IPS-11a (cell line): Measurements from ENCODE around the gene PRDM16.

Source experiments
- H3K4me3 ChIP-seq: one replicate; pipeline ENCODE4 v1.5.1; 2013; ENCODE audit warnings: low read depth, low read length, control low read depth

Gene PRDM16

DNA sequence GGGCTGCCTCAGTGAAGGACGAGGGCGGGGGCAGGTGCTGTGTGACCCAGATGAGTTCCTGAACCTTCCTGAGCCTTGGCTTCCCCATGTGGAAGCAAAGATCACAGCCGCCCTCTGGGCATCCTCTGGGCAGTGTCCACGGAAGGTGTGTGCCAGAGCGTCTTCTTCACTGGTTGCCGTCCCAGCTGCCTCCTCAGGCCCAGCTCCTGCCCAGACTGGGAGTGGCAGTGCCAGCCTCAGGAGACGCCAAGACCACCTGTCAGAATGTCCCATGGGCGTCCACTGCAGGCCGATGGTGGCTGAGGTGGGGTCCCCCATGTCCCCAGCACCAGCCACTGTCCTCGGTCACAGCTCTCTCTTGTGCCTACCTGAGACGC is 395.6 kb downstream of the PRDM16 start:
- H3K4me3 ChIP-seq = no peak overlapping the region

DNA sequence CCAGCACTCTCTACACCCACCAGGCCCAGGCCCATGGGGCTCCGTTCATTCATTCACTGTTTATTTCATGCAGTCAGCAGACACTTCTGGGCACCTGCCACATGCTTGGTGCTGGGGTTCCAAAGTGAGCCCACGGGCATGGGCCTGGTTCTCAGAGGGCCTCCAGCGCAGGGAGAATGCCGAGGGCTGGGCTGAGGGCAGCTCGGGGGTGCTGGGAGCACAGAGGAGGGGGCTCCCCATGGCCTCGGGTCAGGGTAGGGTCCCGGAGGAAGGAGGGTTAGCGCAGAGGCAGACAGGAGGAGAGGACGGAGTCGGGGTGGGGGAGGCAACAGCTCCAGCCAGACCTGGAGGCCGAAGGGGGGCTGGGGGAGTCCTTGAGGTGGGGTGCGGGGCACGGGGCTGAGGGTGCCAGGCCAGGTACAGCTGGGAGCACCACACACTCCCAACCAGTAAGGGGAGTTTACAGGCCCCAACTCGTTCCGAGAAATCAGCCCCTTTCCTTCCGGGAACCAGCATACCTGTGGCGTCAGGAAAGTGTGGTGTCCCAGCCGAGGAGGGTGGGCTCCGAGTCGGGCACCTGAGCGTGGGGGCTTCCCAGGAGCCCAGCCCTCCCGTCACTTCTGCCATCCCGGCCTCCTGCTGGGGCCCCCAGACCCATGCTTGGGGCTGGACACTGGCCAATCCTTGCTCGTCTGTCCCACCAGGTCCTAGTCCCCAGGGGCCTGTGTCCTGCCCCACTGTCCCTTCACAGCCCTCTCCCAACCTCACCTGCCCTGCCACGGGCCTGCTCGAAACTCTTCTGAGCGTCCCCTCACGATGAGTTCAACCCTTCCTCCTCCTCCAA is 396.3 kb downstream of the PRDM16 start:
- H3K4me3 ChIP-seq = no peak overlapping the region

DNA sequence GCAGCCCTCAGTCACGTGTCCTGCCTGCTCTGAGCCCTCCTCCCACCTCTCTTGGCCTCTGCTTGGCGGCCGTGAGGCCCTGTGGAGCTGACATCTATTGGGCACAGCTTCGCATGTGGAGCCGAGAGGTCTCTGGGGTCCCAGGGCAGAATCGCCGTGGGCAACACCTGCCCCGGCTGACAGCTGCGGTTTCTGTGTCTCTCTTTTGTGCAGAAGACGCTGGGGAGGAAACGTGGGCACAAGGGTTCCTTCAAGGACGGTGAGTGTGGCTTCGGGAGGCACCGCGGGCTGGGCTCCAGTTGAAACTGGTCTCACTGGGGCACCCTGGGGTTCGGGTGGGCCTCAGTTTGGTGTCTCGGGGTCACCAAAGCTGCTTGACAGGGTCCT is 396.9 kb downstream of the PRDM16 start:
- no peak overlapping the region for H3K4me3 ChIP-seq

- H3K4me3 ChIP-seq = no peak overlapping the region
Measured at GRCh38 chr1:3466366-3467075, 397.5 kb downstream of the PRDM16 start.

DNA sequence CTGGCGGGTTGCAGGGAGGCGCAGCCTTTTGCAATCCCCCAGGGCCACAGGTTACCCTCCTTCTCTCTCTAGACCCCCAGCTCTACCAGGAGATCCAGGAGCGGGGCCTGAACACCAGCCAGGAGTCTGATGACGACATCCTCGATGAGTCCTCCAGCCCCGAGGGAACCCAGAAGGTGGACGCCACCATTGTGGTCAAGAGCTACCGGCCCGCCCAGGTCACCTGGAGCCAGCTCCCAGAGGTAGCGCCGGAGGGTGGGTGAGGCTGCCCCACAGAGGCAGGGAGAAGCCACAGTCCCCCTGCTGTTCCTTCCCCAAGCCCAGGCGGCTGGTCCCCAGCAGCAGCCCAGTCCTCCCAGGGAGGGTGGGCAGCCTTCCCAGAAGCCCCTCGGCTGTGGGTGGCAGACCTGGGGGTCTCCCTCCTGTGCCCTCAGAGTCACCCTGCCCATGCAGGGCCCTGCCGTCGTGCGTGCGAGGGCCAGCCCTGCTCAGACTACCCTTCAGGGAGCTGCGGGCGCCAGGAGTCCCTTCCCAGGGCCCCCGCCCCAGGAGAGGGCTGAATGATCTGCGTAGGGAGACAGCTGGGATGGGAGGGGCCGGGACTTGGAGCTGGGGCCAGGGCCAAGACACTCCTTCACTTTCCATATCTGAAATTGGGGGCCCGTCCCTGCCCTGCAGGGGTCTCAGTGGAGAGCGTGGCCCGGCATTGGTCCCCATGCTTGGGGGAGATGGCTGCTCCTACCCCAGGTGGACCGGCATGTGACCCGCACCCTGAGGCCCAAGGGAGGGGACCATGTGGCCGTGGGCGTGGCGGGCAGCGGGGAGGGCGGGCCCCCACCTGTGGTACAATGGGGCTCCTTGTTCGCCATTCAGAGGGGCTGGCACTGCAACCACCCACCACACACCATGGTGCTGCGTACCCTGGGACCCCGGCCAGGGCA is 398.4 kb downstream of the PRDM16 start:
- no peak overlapping the region for H3K4me3 ChIP-seq

GRCh38 chr1:3468236-3469103 is 399.5 kb downstream of the PRDM16 start:
- no peak overlapping the region for H3K4me3 ChIP-seq

DNA sequence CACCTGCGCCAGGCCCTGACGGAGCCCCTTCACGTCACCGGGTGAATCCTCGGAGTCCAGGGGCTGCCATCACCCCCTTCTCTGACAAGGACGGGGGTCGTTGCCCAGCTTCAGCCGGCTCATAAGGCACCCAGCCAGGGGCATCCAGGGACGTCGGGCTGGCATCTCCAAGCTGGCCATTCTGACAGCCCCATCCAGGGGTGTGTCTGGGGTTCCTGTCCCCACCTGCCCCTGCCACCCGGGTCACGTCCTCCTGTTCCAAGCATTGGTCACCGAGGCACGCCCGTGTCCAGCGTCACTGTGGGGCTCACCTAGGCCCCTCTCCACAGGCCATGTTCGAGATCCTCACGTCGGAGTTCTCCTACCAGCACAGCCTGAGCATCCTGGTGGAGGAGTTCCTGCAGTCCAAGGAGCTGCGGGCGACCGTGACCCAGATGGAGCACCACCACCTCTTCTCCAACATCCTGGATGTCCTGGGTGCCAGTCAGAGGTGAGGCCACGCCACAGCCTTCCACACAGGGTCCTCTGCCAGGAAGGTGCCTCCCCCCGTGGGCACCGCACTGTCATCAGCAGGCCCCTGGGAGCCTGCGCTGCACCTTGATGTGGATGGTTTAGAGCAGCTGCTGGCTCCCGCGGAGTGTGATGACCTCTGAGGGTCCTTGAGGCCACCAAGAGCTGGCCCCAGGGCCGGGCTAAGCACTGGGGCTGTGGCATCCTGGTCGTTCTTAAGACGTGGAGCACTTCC is 400.3 kb downstream of the PRDM16 start:
- H3K4me3 ChIP-seq = no peak overlapping the region

DNA sequence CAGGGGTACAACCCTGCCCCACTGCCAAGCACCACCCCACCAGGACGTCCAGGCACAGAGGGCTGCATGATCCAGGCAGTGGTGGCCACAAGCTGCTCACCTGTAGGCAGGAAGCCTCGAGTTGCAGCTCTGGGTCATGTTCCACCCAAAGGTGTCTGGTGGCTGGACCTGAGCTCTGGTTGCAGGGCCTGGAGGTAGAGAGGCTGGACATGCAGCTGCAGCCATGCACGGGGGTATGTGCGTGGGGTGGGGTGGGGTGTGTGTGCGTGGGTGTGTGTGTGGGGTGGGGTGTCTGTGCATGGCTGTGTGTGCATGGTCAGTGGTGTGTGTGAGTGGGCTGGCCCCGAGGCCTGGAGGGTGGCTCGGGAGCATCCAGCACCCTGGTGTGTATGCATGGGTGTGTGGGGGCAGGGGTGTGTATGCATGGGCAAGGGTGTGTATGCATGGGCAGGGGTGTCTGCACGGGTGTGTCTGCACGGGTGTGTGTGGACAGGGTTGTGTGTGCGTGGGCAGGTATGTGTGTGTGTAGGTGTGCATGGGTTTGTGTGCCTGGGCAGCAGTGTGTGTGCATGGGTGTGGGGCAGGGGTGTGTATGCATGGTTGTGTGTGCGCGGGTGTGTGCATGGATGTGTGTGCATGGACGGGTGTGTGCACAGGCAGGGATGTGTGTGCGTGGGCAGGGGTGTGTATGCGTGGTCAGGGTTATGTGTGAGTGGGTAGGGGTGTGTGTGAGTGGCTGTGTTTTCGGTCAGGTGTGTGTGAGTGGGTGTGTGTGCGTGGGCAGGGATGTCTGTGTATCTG is 401.0 kb downstream of the PRDM16 start:
- H3K4me3 ChIP-seq = no peak overlapping the region

GRCh38 chr1:3470650-3471355 is 401.8 kb downstream of the PRDM16 start:
- H3K4me3 ChIP-seq = no peak overlapping the region

DNA sequence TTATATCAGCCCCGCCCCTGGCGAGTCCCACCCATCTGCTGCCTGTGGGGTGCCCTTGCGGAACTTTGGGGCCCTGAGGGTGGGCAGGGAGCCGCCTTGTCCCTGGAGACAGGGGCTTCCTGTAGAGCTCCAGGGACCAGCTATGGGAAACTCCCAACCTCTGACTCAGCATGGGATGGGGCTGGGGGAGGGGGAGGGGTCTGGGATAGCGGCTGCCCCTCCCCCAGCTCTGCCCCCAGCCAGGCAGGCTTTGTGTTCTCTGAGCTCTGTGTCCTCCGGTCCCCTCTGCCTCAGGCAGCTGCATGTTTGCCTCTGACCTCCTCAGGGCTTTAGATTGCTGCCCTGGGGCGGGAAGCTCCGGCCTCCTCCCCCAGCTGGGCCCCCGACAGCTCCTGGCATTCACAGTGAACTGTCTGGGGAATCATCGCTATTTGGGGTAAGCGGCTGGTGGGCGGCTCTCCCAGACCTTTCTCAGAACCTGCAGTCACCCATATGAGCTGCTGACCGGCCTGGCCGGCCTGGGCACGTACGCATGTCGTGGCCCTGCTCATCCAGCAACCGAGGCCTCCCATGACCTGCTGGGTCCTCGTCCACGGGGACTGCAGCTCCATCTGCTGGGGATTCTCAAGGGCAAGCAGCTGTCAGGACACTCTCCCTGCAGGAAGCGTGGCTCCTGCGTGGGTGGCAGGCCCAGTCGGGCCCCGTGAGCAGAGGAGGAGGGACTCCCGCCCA is 402.5 kb downstream of the PRDM16 start:
- no peak overlapping the region for H3K4me3 ChIP-seq

GRCh38 chr1:3472088-3472850 is 403.3 kb downstream of the PRDM16 start:
- no peak overlapping the region for H3K4me3 ChIP-seq

DNA sequence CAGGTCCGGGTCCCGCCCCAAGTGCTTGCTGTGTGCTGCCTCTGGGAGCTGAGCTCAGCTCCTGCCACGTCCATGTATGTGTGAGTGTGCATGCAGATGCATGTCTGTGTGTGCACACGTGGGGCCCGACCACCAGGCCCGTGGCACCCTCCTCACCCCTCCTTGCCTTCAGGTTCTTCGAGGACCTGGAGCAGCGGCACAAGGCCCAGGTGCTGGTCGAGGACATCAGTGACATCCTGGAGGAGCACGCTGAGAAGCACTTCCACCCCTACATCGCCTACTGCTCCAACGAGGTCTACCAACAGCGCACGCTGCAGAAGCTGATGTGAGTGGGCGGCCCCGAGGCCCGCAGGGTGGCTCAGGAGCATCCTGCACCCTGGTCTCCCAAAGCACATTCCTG is 403.9 kb downstream of the PRDM16 start:
- no peak overlapping the region for H3K4me3 ChIP-seq

DNA sequence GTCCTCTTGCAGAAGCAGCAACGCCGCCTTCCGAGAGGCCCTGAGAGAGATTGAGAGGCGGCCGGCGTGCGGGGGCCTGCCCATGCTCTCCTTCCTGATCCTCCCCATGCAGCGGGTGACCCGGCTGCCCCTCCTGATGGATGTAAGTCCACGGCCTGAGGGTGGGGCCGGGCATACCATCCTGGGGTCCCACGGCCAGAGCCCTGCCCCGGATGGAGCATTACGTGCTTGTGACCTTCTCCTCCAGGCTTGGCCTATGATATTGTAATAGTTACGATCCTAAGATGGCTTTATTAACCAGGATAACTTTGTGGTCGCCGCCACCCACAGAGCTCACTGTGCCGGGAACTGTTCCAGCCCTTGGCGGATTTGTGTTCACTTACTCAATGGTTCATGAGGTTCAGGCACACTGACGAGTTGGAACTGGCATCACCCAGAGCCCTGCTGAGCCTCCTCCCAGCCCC is 404.4 kb downstream of the PRDM16 start:
- H3K4me3 ChIP-seq = no peak overlapping the region

DNA sequence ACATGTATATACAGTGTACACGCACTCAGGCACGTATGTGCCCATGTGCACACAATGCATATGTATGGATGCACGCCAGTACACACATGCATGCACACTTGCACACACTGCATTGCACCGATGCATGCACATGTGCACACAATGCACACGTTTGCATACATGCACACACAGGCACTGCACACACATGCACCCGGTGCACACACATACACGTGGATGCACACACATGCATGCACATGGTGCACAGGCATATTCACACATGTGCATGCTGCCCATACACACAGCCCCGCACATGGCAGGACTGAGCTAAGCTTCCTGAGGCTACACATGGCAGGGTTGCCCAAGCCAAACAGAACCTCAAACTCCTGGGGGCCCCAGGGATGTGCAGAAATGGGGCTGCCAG is 405.0 kb downstream of the PRDM16 start:
- no peak overlapping the region for H3K4me3 ChIP-seq

DNA sequence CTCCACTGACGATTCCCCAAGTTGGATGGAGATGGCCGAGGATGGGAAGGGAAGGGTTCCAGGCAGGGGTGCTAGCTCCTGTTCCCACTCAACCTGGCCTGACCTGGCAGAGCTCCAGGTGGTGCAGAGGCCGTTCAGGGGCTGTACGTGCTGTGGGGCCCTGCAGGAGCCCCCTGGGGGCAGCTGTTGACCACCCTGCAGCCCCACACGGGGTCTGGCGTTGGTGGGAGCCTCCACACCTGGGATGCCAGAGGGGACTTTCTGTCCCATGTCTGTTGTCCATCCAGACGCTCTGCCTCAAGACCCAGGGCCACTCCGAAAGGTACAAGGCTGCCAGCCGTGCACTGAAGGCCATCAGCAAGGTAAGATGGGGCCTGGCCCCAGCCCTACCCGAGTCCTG is 405.4 kb downstream of the PRDM16 start:
- no peak overlapping the region for H3K4me3 ChIP-seq

GRCh38 chr1:3475839-3476573 is 407.0 kb downstream of the PRDM16 start:
- H3K4me3 ChIP-seq = no peak overlapping the region
